Mucosa of descending colon (tissue), 3 donors: ENCODE measurements around the gene RAB35. TPM values are rescaled to one million over a fixed set of nuclear protein-coding genes. Genes with fewer than 3 reads are reported as not detected.

ENCODE experiments used
- ATAC-seq: fragments of 200-7000 bp; cut with Tn5 transposase; one replicate; pipeline ENCODE4 v1.9.1; 2020; ENCODE audit warnings: mild to moderate bottlenecking, moderate library complexity
- DNase-seq, 3 donors: peaks; one replicate each; pipeline ENCODE4 v3.0.0-alpha.2; 2020
- H3K36me3 ChIP-seq: fragments of 200-600 bp; one replicate; pipeline ENCODE4 v1.8.0; 2021; ENCODE audit warnings: low read depth, mild to moderate bottlenecking
- H3K4me1 ChIP-seq: fragments of 200-600 bp; one replicate; pipeline ENCODE4 v1.8.0; 2021; ENCODE audit warnings: low read depth, mild to moderate bottlenecking
- H3K4me3 ChIP-seq: fragments of 200-600 bp; one replicate; pipeline ENCODE4 v1.8.0; 2021; ENCODE audit warnings: mild to moderate bottlenecking
- H3K9me3 ChIP-seq: fragments of 200-600 bp; one replicate; pipeline ENCODE4 v1.8.0; 2021; ENCODE audit warnings: mild to moderate bottlenecking
- CTCF ChIP-seq: fragments of 200-600 bp; IDR thresholded peaks from one replicate; pipeline ENCODE4 v1.8.0; 2022; ENCODE audit warnings: antibody characterized with exemption, mild to moderate bottlenecking
- intact Hi-C, 2 donors: fragments of 100-400 bp; cut with DNase I in 1 of 2; cut with micrococcal nuclease in 1 of 2; formaldehyde crosslinking; loops; one replicate each; pipeline versions ENCODE4 v1.11.0 to v1.11.1; 2022; cut with DNase I, micrococcal nuclease
- total RNA-seq, 3 donors: library from RNA; stranded (reverse); fragmentation: NEBNext Ultra II Directional in 2 of 3; extraction: Animal tissue kit (Norgen Biotek cat#: 25700) in 2 of 3; gene quantifications; one replicate each; pipeline versions ENCODE4 v1.2.1 to v1.2.4, GENCODE V29; 2021 to 2023
- donor health status: DM: no; HTN: no; CAD: no; lungs with moderate emphysema.
- donor health status: DM: no; HTN: no; CAD: no.
- donor health status: DM: no; HTN: yes; CAD: no.

The RAB35 gene
- total RNA-seq, 3 donors from 2014 or later: 50.1 to 56.5 (median 51.3) TPM

- no peaks in the 10 kb centered on the region for H3K9me3 ChIP-seq
- H3K4me1 ChIP-seq: no peaks in the 10 kb centered on the region
- ATAC-seq (peak; percentile 60), DNase-seq (no peak)
- no peak overlapping the region for H3K4me3 ChIP-seq
- intact Hi-C loops: no loop called here
- TF ChIP-seq CTCF: no peak
- H3K36me3 ChIP-seq: peaks cover 29% of the 10 kb centered on the region
These were observed 16.4 kb upstream of the RAB35 start for GRCh38 chr12:120132863-120133385.

- Histone ChIP-seq H3K9me3 (no peaks in the 10 kb centered on the region), H3K4me3 (no peak overlapping the region), H3K4me1 (no peaks in the 10 kb centered on the region), H3K36me3 (peaks cover 28% of the 10 kb centered on the region)
- no peak for TF ChIP-seq CTCF
- intact Hi-C loops: no loop called here
- DNase-seq (no peak), ATAC-seq (no peak)
These were observed 15.7 kb upstream of the RAB35 start for GRCh38 chr12:120132054-120132836.

- no peak overlapping the region for H3K4me3 ChIP-seq
- no peaks in the 10 kb centered on the region for H3K9me3 ChIP-seq
- intact Hi-C loops: no loop called here
- ATAC-seq (no peak), DNase-seq (no peak)
- no peaks in the 10 kb centered on the region for H3K4me1 ChIP-seq
- TF ChIP-seq CTCF: no peak
- H3K36me3 ChIP-seq: peaks cover 24% of the 10 kb centered on the region
These were observed 14.6 kb upstream of the RAB35 start for GRCh38 chr12:120131116-120131515.

GRCh38 chr12:120130011-120130410 lies 13.5 kb upstream of the RAB35 start:
- H3K36me3 ChIP-seq: peaks cover 24% of the 10 kb centered on the region
- no peaks in the 10 kb centered on the region for H3K4me1 ChIP-seq
- DNase-seq (no peak), ATAC-seq (no peak)
- no peak overlapping the region for H3K4me3 ChIP-seq
- intact Hi-C loops: no loop called here
- no peak for TF ChIP-seq CTCF
- H3K9me3 ChIP-seq: no peaks in the 10 kb centered on the region

- Histone ChIP-seq H3K4me1 (no peaks in the 10 kb centered on the region), H3K4me3 (no peak overlapping the region), H3K36me3 (peaks cover 14% of the 10 kb centered on the region), H3K9me3 (no peaks in the 10 kb centered on the region)
- TF ChIP-seq CTCF: no peak
- DNase-seq (no peak), ATAC-seq (peak; percentile 36)
- intact Hi-C loops: no loop called here
These were observed 10.1 kb upstream of the RAB35 start for GRCh38 chr12:120126635-120127005.
